Sigmoid colon (tissue), 7 donors: Measurements from ENCODE around the gene FIGLA. TPM values are rescaled to one million over a fixed set of nuclear protein-coding genes. Genes with fewer than 3 reads are reported as not detected.

Source experiments
- DNase-seq: peaks from one replicate; pipeline ENCODE4 v3.0.0-alpha.2; 2019
- H3K27ac ChIP-seq, 4 donors: fragments of 200-600 bp; sonication (generic); one replicate each; pipeline ENCODE4 v1.5.1; 2016 to 2019; ENCODE audit warnings: mild to moderate bottlenecking in 1 of 4
- H3K27me3 ChIP-seq, 3 donors: fragments of 200-600 bp; sonication (generic); one replicate each; pipeline ENCODE4 v1.5.1; 2019; ENCODE audit warnings: mild to moderate bottlenecking in 1 of 3
- H3K36me3 ChIP-seq, 4 donors: fragments of 200-600 bp; sonication (generic); one replicate each; pipeline ENCODE4 v1.5.1; 2016 to 2019
- H3K4me1 ChIP-seq, 4 donors: fragments of 200-600 bp; sonication (generic); one replicate each; pipeline ENCODE4 v1.5.1; 2017 to 2019
- H3K4me3 ChIP-seq, 4 donors: fragments of 200-600 bp; sonication (generic); one replicate each; pipeline ENCODE4 v1.5.1; 2017 to 2019; ENCODE audit warnings: mild to moderate bottlenecking in 2 of 4, moderate library complexity in 1 of 4
- H3K9me3 ChIP-seq, 4 donors: fragments of 200-600 bp in 3 of 4; sonication (generic) in 3 of 4; one replicate each; pipeline versions ENCODE4 v1.5.1 to v1.6.1; 2013 to 2019
- EP300 ChIP-seq, 4 donors: sonication (generic); formaldehyde crosslinking; IDR thresholded peaks; one replicate each; pipeline ENCODE4 v1.6.1; 2017; ENCODE audit warnings: antibody characterized with exemption in 4 of 4
- POLR2A ChIP-seq, 2 donors: fragments of 450-650 bp; IDR thresholded peaks; one replicate each; pipeline ENCODE4 v1.6.1; 2016; ENCODE audit warnings: antibody characterized with exemption in 2 of 2, mild to moderate bottlenecking in 2 of 2, moderate library complexity in 2 of 2
- POLR2AphosphoS5 ChIP-seq, 4 donors: sonication (generic); formaldehyde crosslinking; IDR thresholded peaks; one replicate each; pipeline ENCODE4 v1.6.1; 2017; ENCODE audit warnings: antibody characterized with exemption in 4 of 4
- WGBS, 2 donors: extraction: QIAGEN DNeasy Blood & Tissue Kit; methylation state at CpG; one replicate each; pipeline ENCODE4 v1.1.7; 2013; 5-methylcytosine and 5-hydroxymethylcytosine counted together
- intact Hi-C: fragments of 100-400 bp; cut with DNase I; formaldehyde crosslinking; loops from one replicate; pipeline ENCODE4 v1.15.1; 2023
- polyA plus RNA-seq, 3 donors: library from polyadenylated mRNA; stranded (reverse); fragments of 200-250 nt; gene quantifications; one replicate each; pipeline ENCODE4 v1.2.3, GENCODE V29; 2013
- total RNA-seq, 4 donors: library from RNA; depleted of rRNA; stranded (reverse); fragments of >200 nt; gene quantifications; one replicate each; pipeline ENCODE4 v1.1.0, GENCODE V29; 2016
- TF ChIP-seq, protein P1 (sequence below), 4 experiments: fragments of 450-650 bp in 3 of 4; fragments of 200-600 bp in 1 of 4; IDR thresholded peaks; one replicate each; pipeline ENCODE4 v1.5.1; 2016 to 2019; ENCODE audit warnings: antibody characterized with exemption in 4 of 4, mild to moderate bottlenecking in 3 of 4, moderate library complexity in 2 of 4
- donor health status: healthy with polysubstance abuse.
- donor health status: Bipolar disorder and iron deficiency.
- donor health status: healthy.

The FIGLA gene
- total and polyA plus RNA-seq, 7 donors, result not detected

DNA sequence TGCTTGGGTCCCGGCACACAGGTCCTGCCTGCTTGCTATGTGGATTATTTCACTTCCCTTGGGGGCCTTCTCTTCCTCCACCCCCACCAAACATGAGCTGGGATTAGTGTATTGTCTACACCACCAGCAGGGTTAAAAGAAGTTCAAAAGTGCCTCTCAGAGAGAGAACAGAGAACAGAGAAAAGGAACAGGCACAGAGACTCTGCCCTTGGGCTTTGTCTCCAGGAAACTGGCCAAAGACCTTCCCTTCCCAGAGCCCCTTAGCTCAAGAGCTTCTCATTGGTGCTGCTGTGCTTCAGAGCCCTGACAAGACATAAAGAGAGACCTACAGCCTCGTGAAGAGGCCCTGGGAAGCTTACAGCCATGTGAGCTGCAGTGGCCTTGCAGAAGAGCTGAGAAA is 7.1 kb upstream of the FIGLA start:
- peaks cover 0 to 3% (median 1%) of the 10 kb centered on the region in 4 donors for H3K9me3 ChIP-seq
- H3K27ac ChIP-seq, result no peak overlapping the region
- DNase-seq, result no peak
- H3K36me3 ChIP-seq, result no peaks in the 10 kb centered on the region
- 49 to 53% methylated on average over 2 of the region's 2 CpGs for WGBS, 2 donors
- intact Hi-C loops, result no loop called here
- TF ChIP-seq EP300 (IDR thresholded peaks at IDR 0.05) (no peak), POLR2A (IDR thresholded peaks at IDR 0.05) (no peak), POLR2AphosphoS5 (IDR thresholded peaks at IDR 0.05) (no peak)
- TF ChIP-seq, protein P1, sequence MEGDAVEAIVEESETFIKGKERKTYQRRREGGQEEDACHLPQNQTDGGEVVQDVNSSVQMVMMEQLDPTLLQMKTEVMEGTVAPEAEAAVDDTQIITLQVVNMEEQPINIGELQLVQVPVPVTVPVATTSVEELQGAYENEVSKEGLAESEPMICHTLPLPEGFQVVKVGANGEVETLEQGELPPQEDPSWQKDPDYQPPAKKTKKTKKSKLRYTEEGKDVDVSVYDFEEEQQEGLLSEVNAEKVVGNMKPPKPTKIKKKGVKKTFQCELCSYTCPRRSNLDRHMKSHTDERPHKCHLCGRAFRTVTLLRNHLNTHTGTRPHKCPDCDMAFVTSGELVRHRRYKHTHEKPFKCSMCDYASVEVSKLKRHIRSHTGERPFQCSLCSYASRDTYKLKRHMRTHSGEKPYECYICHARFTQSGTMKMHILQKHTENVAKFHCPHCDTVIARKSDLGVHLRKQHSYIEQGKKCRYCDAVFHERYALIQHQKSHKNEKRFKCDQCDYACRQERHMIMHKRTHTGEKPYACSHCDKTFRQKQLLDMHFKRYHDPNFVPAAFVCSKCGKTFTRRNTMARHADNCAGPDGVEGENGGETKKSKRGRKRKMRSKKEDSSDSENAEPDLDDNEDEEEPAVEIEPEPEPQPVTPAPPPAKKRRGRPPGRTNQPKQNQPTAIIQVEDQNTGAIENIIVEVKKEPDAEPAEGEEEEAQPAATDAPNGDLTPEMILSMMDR (IDR thresholded peaks at IDR 0.05), result no peak
- H3K4me3 ChIP-seq, result no peak overlapping the region
- peaks cover 0 to 3% (median 0%) of the 10 kb centered on the region in 3 donors for H3K27me3 ChIP-seq
- no peaks in the 10 kb centered on the region for H3K4me1 ChIP-seq

DNA sequence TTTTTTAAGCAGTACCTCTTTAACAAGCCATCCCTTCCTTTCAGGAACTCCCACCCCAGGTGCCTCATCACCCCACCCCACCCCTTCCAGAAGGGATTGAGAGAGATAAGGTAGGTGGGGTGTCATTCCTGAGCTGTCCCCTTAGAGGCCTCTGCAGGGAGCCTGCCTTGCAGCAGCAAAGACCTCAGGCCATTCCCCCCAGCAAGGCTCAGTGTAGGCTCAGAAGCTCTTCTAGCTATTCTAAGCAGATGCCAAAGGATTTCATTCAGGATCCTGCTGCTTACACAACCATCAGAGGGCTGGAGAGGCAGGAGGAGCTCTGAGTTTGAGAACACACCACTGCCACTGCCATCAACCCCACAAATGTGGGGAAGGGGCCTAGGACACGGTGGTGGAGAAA is 5.8 kb upstream of the FIGLA start:
- H3K36me3 ChIP-seq, result no peaks in the 10 kb centered on the region
- TF ChIP-seq POLR2A (IDR thresholded peaks at IDR 0.05) (no peak), POLR2AphosphoS5 (IDR thresholded peaks at IDR 0.05) (no peak), EP300 (IDR thresholded peaks at IDR 0.05) (no peak)
- TF ChIP-seq, protein P1 (IDR thresholded peaks at IDR 0.05), result no peak
- intact Hi-C loops, result no loop called here
- peaks cover 0 to 12% (median 8%) of the 10 kb centered on the region in 3 donors for H3K27me3 ChIP-seq
- H3K4me3 ChIP-seq, result no peak overlapping the region
- peaks cover 0 to 3% (median 1%) of the 10 kb centered on the region in 4 donors for H3K9me3 ChIP-seq
- 81 to 88% methylated on average over 1 of the region's 1 CpG for WGBS, 2 donors
- H3K4me1 ChIP-seq, result no peaks in the 10 kb centered on the region
- no peak for DNase-seq
- no peak overlapping the region for H3K27ac ChIP-seq

DNA sequence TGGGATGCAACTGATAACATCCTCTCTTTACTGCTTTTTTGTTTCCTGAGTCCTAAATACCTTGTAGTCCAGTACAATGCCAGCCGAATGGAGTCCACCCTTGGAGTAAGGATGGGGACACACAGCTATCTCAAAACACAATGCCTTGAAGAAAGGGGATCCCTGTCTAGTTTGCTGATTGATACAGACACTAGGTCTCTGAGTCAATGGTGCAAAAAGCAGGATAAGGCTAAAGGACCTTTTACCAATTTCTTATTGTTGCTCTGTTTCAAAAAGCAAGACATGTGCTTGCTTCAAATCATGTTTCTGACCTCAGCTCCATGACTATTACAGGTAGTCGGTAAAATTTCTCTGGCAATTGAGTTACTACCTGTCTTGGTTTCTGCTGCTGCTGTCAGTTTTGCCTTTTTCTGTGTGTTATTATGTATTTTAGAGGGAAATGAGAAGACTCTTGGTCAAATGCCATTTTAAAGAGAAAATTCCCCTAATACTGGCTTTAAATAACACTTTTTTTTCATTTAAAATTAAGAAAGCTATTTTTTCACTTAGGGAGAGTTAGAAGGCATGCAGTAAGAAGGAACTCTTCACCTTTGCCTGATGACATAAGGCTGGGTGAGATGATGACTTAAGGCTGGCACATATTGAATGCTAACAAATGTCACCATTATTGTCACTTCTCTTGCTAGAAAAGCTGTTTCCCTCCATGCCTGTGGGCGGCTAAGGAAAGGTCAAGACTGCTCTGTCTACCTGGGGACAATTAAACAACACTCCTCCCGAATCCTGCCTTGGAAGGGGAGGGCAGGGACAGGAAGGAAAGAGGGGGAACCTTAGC is 4.9 kb upstream of the FIGLA start:
- Histone ChIP-seq H3K36me3 (no peaks in the 10 kb centered on the region), H3K9me3 (peaks cover 0 to 3% (median 1%) of the 10 kb centered on the region in 4 donors), H3K4me1 (peaks cover 0 to 3% (median 3%) of the 10 kb centered on the region in 4 donors), H3K4me3 (no peak overlapping the region), H3K27ac (no peak overlapping the region), H3K27me3 (peaks cover 6 to 20% (median 13%) of the 10 kb centered on the region in 3 donors)
- TF ChIP-seq EP300 (IDR thresholded peaks at IDR 0.05) (no peak), POLR2A (IDR thresholded peaks at IDR 0.05) (no peak), POLR2AphosphoS5 (IDR thresholded peaks at IDR 0.05) (no peak)
- TF ChIP-seq, protein P1 (IDR thresholded peaks at IDR 0.05), result no peak
- intact Hi-C loops, result no loop called here
- 70 to 75% methylated on average over 4 of the region's 4 CpGs for WGBS, 2 donors
- DNase-seq, result no peak

DNA sequence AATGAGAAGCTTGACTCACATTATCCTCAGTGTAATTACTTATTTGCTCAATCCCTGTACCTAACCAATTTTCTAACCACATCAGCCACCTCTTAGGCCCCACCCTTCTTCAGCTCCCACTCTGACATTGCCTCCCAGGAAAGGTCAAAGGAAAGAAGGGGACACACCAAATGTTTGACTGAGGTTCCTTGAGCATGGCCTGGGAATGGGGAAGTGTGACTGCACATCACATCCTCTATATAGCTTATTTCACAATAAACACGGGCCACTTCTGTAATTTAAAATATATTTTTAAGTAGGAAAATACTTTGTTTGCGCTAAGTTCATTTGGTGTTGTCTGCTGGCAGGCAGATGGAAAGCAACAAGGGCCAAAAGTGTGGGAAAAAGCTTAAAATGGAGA is 3.0 kb upstream of the FIGLA start:
- H3K4me1 ChIP-seq, result peaks cover 0 to 14% (median 14%) of the 10 kb centered on the region in 4 donors
- intact Hi-C loops, result loop anchor here (5.0 kb wide), 1 partner anchor 154 kb away; no protein-coding TSS in a partner anchor
- H3K27me3 ChIP-seq, result peaks cover 13 to 40% (median 25%) of the 10 kb centered on the region in 3 donors
- DNase-seq, result no peak
- H3K4me3 ChIP-seq, result no peak overlapping the region
- no peak for TF ChIP-seq POLR2AphosphoS5 (IDR thresholded peaks at IDR 0.05)
- no peak for TF ChIP-seq EP300 (IDR thresholded peaks at IDR 0.05)
- no peak for TF ChIP-seq POLR2A (IDR thresholded peaks at IDR 0.05)
- TF ChIP-seq, protein P1 (IDR thresholded peaks at IDR 0.05), result no peak
- WGBS, 2 donors, result 72 to 79% methylated on average over 2 of the region's 2 CpGs
- H3K36me3 ChIP-seq, result no peaks in the 10 kb centered on the region
- no peak overlapping the region for H3K27ac ChIP-seq
- H3K9me3 ChIP-seq, result no peaks in the 10 kb centered on the region
